ENCODE data around the gene ALDH18A1. TPM values are rescaled to one million over a fixed set of nuclear protein-coding genes. Genes with fewer than 3 reads are reported as not detected.

The ALDH18A1 gene
- total and polyA plus RNA-seq, 10 donors = 13.0 to 38.8 (median 23.2) TPM

GRCh38 chr10:95691281-95691680, 34.8 kb upstream of the ALDH18A1 start:
- peaks cover 8 to 52% (median 31%) of the 10 kb centered on the region in 6 donors for H3K4me1 ChIP-seq
- H3K27me3 ChIP-seq (replicated peaks in 1 of 7) = no peaks in the 10 kb centered on the region
- intact Hi-C loops (cut with DNase I; ENCODE audit: low total_unique reads) = loop anchor here (5.0 kb wide), 1 partner anchor 151 kb away; no protein-coding TSS in a partner anchor
- WGBS, 5 donors = 81 to 97% (median 86%) methylated on average over 2 of the region's 2 CpGs
- peaks cover 0 to 62% (median 34%) of the 10 kb centered on the region in 6 donors for H3K36me3 ChIP-seq
- H3K4me3 ChIP-seq = no peak overlapping the region
- no peaks in the 10 kb centered on the region for H3K9me3 ChIP-seq
- DNase-seq = no peak
- no peak for TF ChIP-seq POLR2A (IDR thresholded peaks at IDR 0.05)
- TF ChIP-seq, protein P1, sequence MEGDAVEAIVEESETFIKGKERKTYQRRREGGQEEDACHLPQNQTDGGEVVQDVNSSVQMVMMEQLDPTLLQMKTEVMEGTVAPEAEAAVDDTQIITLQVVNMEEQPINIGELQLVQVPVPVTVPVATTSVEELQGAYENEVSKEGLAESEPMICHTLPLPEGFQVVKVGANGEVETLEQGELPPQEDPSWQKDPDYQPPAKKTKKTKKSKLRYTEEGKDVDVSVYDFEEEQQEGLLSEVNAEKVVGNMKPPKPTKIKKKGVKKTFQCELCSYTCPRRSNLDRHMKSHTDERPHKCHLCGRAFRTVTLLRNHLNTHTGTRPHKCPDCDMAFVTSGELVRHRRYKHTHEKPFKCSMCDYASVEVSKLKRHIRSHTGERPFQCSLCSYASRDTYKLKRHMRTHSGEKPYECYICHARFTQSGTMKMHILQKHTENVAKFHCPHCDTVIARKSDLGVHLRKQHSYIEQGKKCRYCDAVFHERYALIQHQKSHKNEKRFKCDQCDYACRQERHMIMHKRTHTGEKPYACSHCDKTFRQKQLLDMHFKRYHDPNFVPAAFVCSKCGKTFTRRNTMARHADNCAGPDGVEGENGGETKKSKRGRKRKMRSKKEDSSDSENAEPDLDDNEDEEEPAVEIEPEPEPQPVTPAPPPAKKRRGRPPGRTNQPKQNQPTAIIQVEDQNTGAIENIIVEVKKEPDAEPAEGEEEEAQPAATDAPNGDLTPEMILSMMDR (IDR thresholded peaks at IDR 0.05 in 8 of 11, conservative IDR thresholded peaks at IDR 0.05 in 3 of 11) = no peak
- TF ChIP-seq POLR2AphosphoS5 (IDR thresholded peaks at IDR 0.05) = no peak
- no peak overlapping the region for H3K27ac ChIP-seq

DNA sequence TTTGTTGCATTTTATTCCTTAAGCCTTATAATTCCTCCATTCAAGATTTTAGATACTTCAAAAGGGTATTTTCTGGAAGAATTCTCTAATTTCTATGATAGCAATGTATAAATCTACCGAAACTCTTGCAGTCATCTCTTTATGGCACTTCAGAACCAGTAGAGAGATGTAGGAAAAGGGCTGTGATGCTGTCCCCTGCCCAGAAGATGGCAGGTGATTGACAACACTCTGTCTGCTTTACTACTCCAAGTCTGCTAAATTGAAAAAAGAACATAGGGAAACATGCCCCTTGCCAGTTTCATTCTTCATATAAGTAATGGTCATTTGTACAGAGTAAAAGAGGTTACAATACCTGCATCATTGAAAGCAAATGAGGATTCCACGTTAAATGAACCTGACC, 32.1 kb upstream of the ALDH18A1 start:
- H3K4me3 ChIP-seq = no peak overlapping the region
- 83 to 90% (median 84%) methylated on average over 2 of the region's 2 CpGs for WGBS, 5 donors
- H3K27me3 ChIP-seq (replicated peaks in 1 of 7) = no peaks in the 10 kb centered on the region
- no peak overlapping the region for H3K27ac ChIP-seq
- TF ChIP-seq POLR2A (IDR thresholded peaks at IDR 0.05) (no peak), POLR2AphosphoS5 (IDR thresholded peaks at IDR 0.05) (no peak)
- TF ChIP-seq, protein P1 (IDR thresholded peaks at IDR 0.05 in 8 of 11, conservative IDR thresholded peaks at IDR 0.05 in 3 of 11) = no peak
- H3K36me3 ChIP-seq = peaks cover 0 to 88% (median 60%) of the 10 kb centered on the region in 6 donors
- peaks cover 5 to 43% (median 24%) of the 10 kb centered on the region in 6 donors for H3K4me1 ChIP-seq
- no peak for DNase-seq
- H3K9me3 ChIP-seq = no peaks in the 10 kb centered on the region
- intact Hi-C loops (cut with DNase I; ENCODE audit: low total_unique reads) = no loop called here

- TF ChIP-seq, protein P1 (IDR thresholded peaks at IDR 0.05 in 8 of 11, conservative IDR thresholded peaks at IDR 0.05 in 3 of 11) = no peak
- TF ChIP-seq POLR2A (IDR thresholded peaks at IDR 0.05) (no peak), POLR2AphosphoS5 (IDR thresholded peaks at IDR 0.05) (no peak)
- no peaks in the 10 kb centered on the region for H3K27me3 ChIP-seq (replicated peaks in 1 of 7)
- DNase-seq = no peak
- H3K4me3 ChIP-seq = no peak overlapping the region
- no peaks in the 10 kb centered on the region for H3K9me3 ChIP-seq
- H3K4me1 ChIP-seq = peaks cover 0 to 6% (median 0%) of the 10 kb centered on the region in 6 donors
- intact Hi-C loops (cut with DNase I; ENCODE audit: low total_unique reads) = no loop called here
- H3K27ac ChIP-seq = no peak overlapping the region
- H3K36me3 ChIP-seq = peaks cover 0 to 99% (median 84%) of the 10 kb centered on the region in 6 donors
These were observed 27.5 kb upstream of the ALDH18A1 start for GRCh38 chr10:95683966-95684365.

GRCh38 chr10:95675403-95676116, 19.0 kb upstream of the ALDH18A1 start:
- no peaks in the 10 kb centered on the region for H3K27me3 ChIP-seq (replicated peaks in 1 of 7)
- H3K4me1 ChIP-seq = no peaks in the 10 kb centered on the region
- no peak for TF ChIP-seq POLR2A (IDR thresholded peaks at IDR 0.05)
- TF ChIP-seq, protein P1 (IDR thresholded peaks at IDR 0.05 in 8 of 11, conservative IDR thresholded peaks at IDR 0.05 in 3 of 11) = no peak
- H3K36me3 ChIP-seq = peaks cover 0 to 68% (median 38%) of the 10 kb centered on the region in 6 donors
- H3K27ac ChIP-seq = no peak overlapping the region
- 92 to 98% (median 93%) methylated on average over 1 of the region's 1 CpG for WGBS, 5 donors
- H3K4me3 ChIP-seq = no peak overlapping the region
- DNase-seq = no peak
- no peaks in the 10 kb centered on the region for H3K9me3 ChIP-seq
- intact Hi-C loops (cut with DNase I; ENCODE audit: low total_unique reads) = no loop called here
